ENCODE results near the gene KCNJ14.
"Not testable (repeated sequence)": the region's sequence is repeated elsewhere in the genome, so short reads cannot be mapped to it uniquely, and the experiment has no call there.

KCNJ14 gene

GRCh38 chr19:48487544-48487943 is 32.2 kb downstream of the KCNJ14 start:
- H3K4me1 ChIP-seq (ENCODE audit: insufficient read depth, low read length) = peaks cover 24% of the 10 kb centered on the region
- no peak overlapping the region for H3K27ac ChIP-seq (ENCODE audit: low read length)
- no peak overlapping the region for H3K4me2 ChIP-seq (ENCODE audit: insufficient read depth, low read length)
- TF ChIP-seq EZH2 (IDR thresholded peaks at IDR 0.05; ENCODE audit: borderline replicate concordance, low read depth, low read length, severe bottlenecking) = no peak
- TF ChIP-seq CTCF (IDR thresholded peaks at IDR 0.05; ENCODE audit: borderline replicate concordance, extremely low read depth, low read length, poor library complexity, severe bottlenecking) = no peak
- H3K79me2 ChIP-seq (ENCODE audit: insufficient read depth, low read length) = no peaks in the 10 kb centered on the region
- H3K36me3 ChIP-seq (ENCODE audit: insufficient read depth, low read length) = no peaks in the 10 kb centered on the region
- peaks cover 7% of the 10 kb centered on the region for H4K20me1 ChIP-seq (ENCODE audit: insufficient read depth, low read length)
- no peak overlapping the region for H2AFZ ChIP-seq (ENCODE audit: low read depth, low read length)
- DNase-seq (no peak), ATAC-seq (ENCODE audit: insufficient read depth, low read depth) (no peak)
- no peak overlapping the region for H3K9ac ChIP-seq (ENCODE audit: low read depth, low read length)
- no peak overlapping the region for H3K4me3 ChIP-seq (ENCODE audit: low read depth in 1 of 2, low read length in 2 of 2)
- no peaks in the 10 kb centered on the region for H3K27me3 ChIP-seq (ENCODE audit: insufficient read depth, low read length, poor library complexity)
- no peaks in the 10 kb centered on the region for H3K9me3 ChIP-seq (ENCODE audit: insufficient read depth, low read length, severe bottlenecking)

DNA sequence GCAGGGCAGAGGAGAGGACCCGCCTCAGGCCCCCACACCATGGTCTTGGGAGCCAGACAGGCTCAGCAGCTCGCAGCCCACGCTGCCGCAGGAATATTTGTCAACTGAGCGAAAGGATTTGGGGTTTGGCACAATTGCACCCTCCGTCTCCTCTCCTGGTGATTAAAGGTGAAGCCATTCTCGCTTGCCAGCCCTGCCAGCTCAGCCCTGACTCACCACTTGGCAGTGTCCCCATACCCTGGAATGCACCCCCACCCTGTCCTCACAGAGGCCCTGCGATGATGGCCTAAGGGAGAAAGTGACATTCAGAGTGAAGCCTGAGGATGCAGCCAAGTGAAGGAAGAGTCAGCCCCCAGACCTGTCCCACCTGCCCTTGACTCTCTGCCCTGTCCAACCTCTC is 32.6 kb downstream of the KCNJ14 start:
- DNase-seq (no peak), ATAC-seq (ENCODE audit: insufficient read depth, low read depth) (no peak)
- no peak overlapping the region for H3K4me2 ChIP-seq (ENCODE audit: insufficient read depth, low read length)
- no peak for TF ChIP-seq EZH2 (IDR thresholded peaks at IDR 0.05; ENCODE audit: borderline replicate concordance, low read depth, low read length, severe bottlenecking)
- no peak for TF ChIP-seq CTCF (IDR thresholded peaks at IDR 0.05; ENCODE audit: borderline replicate concordance, extremely low read depth, low read length, poor library complexity, severe bottlenecking)
- H3K9ac ChIP-seq (ENCODE audit: low read depth, low read length) = no peak overlapping the region
- no peak overlapping the region for H3K27ac ChIP-seq (ENCODE audit: low read length)
- no peaks in the 10 kb centered on the region for H3K27me3 ChIP-seq (ENCODE audit: insufficient read depth, low read length, poor library complexity)
- no peak overlapping the region for H2AFZ ChIP-seq (ENCODE audit: low read depth, low read length)
- peaks cover 7% of the 10 kb centered on the region for H4K20me1 ChIP-seq (ENCODE audit: insufficient read depth, low read length)
- no peaks in the 10 kb centered on the region for H3K79me2 ChIP-seq (ENCODE audit: insufficient read depth, low read length)
- no peak overlapping the region for H3K4me3 ChIP-seq (ENCODE audit: low read depth in 1 of 2, low read length in 2 of 2)
- no peaks in the 10 kb centered on the region for H3K36me3 ChIP-seq (ENCODE audit: insufficient read depth, low read length)
- no peaks in the 10 kb centered on the region for H3K9me3 ChIP-seq (ENCODE audit: insufficient read depth, low read length, severe bottlenecking)
- H3K4me1 ChIP-seq (ENCODE audit: insufficient read depth, low read length) = peaks cover 24% of the 10 kb centered on the region

DNA sequence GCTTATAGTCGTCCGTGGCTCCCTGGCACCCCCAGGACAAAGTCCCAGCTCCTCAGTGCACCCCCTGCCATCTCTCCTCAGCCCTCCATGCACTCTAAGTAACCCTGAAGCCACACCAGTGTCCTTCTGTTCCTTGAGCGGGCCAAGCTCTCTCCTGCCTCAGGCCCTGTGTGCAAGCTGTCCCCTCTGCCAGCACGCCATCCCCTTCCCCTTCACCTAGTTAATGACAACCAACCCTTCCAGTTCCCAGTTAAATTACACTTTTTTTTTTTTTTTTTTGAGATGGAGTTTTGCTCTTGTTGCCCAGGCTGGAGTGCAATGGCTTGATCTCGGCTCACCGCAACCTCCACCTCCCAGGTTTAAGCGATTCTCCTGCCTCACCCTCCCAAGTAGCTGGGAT is 33.1 kb downstream of the KCNJ14 start:
- H3K4me2 ChIP-seq (ENCODE audit: insufficient read depth, low read length); H3K27ac ChIP-seq (ENCODE audit: low read length); H3K4me3 ChIP-seq (ENCODE audit: low read depth in 1 of 2, low read length in 2 of 2): not testable (repeated sequence)

DNA sequence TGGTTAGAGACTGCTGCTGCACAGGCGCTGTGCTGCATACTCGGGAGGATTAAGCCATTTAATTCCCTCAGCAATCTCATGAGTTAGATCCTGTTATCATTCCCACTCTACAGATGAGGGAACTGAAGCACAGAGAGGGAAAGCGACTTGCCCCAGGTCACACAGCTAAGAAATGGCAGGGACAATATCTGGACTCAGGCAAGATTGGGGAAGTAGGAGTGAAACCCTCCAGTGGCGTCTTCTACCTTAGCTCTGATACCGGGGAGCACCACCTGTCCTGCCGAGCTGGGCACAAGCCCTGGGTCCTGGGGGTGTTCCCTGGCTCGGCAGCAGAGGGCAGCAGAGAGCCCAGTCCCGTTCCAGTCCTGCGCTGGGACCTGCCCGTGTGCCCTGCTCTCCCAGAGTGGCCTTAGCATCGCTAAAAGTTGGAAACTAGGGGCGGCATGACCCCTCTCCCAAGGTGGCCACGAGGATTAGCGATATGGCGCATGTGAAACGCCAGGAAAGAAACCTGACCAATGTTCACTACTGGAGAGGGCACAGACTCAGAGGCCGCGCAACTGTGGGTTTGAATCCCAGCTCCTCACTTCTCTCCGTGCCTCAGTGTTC is 34.3 kb downstream of the KCNJ14 start:
- H3K79me2 ChIP-seq (ENCODE audit: insufficient read depth, low read length) = no peaks in the 10 kb centered on the region
- H3K4me2 ChIP-seq (ENCODE audit: insufficient read depth, low read length) = no peak overlapping the region
- peak; percentile 96 for TF ChIP-seq CTCF (IDR thresholded peaks at IDR 0.05; ENCODE audit: borderline replicate concordance, extremely low read depth, low read length, poor library complexity, severe bottlenecking)
- TF ChIP-seq EZH2 (IDR thresholded peaks at IDR 0.05; ENCODE audit: borderline replicate concordance, low read depth, low read length, severe bottlenecking) = no peak
- H3K27ac ChIP-seq (ENCODE audit: low read length) = no peak overlapping the region
- H3K9ac ChIP-seq (ENCODE audit: low read depth, low read length) = no peak overlapping the region
- peak; percentile 82 for ATAC-seq (ENCODE audit: insufficient read depth, low read depth)
- no peaks in the 10 kb centered on the region for H3K36me3 ChIP-seq (ENCODE audit: insufficient read depth, low read length)
- peaks cover 7% of the 10 kb centered on the region for H4K20me1 ChIP-seq (ENCODE audit: insufficient read depth, low read length)
- H3K4me1 ChIP-seq (ENCODE audit: insufficient read depth, low read length) = peaks cover 24% of the 10 kb centered on the region
- DNase-seq = peak; percentile 77
- no peaks in the 10 kb centered on the region for H3K27me3 ChIP-seq (ENCODE audit: insufficient read depth, low read length, poor library complexity)
- no peak overlapping the region for H3K4me3 ChIP-seq (ENCODE audit: low read depth in 1 of 2, low read length in 2 of 2)
- no peaks in the 10 kb centered on the region for H3K9me3 ChIP-seq (ENCODE audit: insufficient read depth, low read length, severe bottlenecking)
- no peak overlapping the region for H2AFZ ChIP-seq (ENCODE audit: low read depth, low read length)

More for the DNA sequence above, 33.1 kb downstream of the KCNJ14 start:
- H3K9ac ChIP-seq (ENCODE audit: low read depth, low read length); H3K36me3 ChIP-seq (ENCODE audit: insufficient read depth, low read length); DNase-seq; H3K27me3 ChIP-seq (ENCODE audit: insufficient read depth, low read length, poor library complexity); H4K20me1 ChIP-seq (ENCODE audit: insufficient read depth, low read length); H2AFZ ChIP-seq (ENCODE audit: low read depth, low read length); H3K79me2 ChIP-seq (ENCODE audit: insufficient read depth, low read length); H3K9me3 ChIP-seq (ENCODE audit: insufficient read depth, low read length, severe bottlenecking); ATAC-seq (ENCODE audit: insufficient read depth, low read depth): not testable (repeated sequence)
- H3K4me1 ChIP-seq (ENCODE audit: insufficient read depth, low read length) = peaks cover 24% of the 10 kb centered on the region
